Stimulated activated CD4-positive, alpha-beta T cell treated with anti-CD3 and anti-CD28 coated beads, Interleukin-2, amount 100 ng/mL, for 24 hours (primary cell): ENCODE data around the gene VENTX.

Experiments
- DNase-seq, 2 donors: peaks; one replicate each; pipeline ENCODE4 v3.0.0-alpha.2; 2020

The VENTX gene, protein sequence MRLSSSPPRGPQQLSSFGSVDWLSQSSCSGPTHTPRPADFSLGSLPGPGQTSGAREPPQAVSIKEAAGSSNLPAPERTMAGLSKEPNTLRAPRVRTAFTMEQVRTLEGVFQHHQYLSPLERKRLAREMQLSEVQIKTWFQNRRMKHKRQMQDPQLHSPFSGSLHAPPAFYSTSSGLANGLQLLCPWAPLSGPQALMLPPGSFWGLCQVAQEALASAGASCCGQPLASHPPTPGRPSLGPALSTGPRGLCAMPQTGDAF

DNA sequence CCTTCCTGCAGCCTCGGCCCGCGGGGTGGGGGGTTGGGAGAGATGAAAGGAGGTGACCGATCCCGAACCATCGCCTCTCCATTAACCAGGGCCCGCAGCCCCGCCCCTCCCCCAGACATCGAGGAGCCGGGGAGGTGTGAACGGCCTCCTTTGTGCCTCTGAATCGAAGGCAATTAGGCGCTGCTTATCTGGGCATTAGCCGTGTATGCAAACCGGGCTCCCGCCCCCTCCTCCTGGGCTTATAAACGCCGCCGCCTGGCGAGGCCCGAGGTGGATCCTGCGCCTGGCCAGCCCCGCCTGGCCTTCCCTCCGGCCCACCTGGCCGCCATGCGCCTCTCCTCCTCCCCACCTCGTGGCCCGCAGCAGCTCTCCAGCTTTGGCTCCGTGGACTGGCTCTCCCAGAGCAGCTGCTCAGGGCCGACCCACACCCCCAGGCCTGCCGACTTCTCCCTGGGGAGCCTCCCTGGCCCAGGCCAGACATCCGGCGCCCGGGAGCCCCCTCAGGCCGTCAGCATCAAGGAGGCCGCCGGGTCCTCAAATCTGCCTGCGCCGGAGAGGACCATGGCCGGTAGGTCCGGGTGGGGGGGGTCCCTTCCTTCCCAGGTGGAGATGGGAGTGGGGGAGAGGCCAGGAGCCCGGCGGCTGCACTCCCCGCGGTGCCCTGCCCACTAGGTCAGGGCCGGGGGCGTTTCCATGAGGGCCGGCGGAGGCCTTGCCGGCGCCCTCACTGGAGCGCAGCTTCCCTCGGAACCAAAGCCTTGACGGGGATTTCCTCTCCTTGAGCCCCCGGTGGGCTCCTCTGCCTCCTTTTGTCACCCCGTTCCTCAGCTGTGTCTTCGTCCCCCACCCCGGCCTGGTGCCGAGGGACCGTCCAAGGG lies at the start of gene VENTX:
Gene VENTX (plus strand): TSS at position 268 of the 878 bp plus-strand sequence. CDS start 60 bp downstream, at position 328.
- DNase-seq, result no peak

DNA sequence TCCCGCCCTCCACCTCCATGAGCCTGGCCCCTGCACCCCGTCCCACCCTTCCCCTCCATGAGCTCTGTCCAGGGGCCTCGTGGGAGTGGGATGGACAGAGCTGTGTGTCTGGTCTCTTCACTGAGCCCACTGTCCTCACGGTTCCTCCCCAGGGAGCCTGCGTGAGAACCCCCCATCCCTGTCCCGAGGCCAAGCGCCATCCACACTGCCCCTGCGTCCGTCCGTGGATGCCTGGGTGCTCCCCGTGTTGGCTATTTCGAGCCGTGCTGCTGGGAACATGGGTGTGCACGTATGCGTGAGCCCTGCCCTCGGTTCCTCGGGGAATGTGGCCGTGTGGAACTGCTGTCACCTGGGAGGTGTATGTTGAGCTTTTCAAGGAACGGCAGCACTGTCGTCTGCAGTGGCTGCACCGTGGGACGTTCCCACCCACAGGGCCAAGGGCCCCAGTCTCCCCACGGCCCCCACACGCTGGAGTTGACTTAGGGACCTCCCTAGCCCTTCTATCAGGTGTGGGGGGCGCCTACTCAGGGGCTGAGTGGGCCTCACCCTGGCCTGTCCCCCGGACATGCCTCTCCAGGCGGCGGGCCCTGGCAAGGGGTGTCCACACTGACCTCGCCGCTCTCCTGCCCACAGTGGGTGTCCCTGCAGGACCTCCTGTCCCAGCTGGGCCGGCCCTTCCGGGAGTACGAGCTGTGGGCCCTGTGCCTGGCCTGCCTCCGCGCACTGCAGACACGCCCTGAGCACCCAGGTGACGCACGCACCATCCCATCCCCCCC lies 49.6 kb upstream of the VENTX start:
- DNase-seq, result no peak

DNA sequence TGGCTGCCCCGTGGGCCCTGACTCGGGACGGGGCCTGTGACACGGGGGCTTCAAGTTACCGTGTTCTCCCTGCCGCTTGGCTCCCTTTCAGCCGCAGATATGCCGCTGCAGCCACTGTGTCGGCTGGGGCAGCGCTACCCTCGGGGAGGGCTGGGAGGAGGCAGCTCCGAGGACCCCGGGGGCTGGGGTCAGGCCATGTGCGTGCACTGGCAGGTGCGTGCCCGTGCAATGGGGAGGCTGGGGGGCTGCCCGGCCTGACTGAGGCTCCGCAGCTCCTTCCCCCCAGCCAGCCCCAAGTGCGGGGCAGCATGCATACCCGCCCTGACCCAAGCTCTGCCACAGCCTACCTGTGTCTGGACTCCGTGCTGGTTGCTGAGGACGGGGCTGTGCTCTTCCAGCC lies 48.4 kb upstream of the VENTX start:
- no peak for DNase-seq

DNA sequence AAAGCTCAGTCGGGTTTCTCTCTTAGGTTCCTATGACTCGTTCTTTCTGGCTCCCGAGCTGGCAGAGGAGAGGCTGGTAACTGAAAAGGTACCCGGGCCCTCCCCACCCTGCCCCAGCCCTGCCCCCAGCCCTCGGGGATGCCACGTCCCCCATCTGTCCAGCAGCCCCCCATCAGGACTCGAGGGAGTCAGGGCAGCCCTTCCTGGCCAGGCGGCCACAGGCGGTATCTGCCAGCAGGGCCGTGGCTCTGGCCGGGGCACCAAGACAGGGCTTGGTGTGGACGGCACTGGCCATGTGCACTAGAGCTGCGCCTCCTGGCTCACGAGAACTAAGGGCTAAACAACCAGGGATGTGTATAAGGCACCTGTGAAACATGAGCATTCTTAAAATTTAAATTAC lies 47.9 kb upstream of the VENTX start:
- DNase-seq, result no peak

DNA sequence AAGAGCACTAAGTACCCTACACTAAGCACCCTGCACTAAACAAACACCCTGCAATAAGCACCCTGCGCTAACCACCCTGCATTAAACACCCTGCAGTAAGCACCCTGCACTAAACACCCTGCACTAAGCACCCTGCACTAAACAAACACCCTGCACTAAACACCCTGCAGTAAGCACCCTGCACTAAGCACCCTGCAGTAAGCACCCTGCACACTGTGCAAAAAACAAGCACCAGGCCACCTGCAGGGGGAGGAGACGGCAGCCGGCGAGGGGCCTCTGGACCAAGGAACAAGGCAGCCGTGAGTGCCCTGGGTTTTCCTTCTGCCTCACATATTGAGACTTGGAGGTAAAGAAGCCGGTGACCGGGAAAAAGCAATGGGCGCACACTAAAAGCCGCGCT lies 47.4 kb upstream of the VENTX start:
- DNase-seq, result no peak

DNA sequence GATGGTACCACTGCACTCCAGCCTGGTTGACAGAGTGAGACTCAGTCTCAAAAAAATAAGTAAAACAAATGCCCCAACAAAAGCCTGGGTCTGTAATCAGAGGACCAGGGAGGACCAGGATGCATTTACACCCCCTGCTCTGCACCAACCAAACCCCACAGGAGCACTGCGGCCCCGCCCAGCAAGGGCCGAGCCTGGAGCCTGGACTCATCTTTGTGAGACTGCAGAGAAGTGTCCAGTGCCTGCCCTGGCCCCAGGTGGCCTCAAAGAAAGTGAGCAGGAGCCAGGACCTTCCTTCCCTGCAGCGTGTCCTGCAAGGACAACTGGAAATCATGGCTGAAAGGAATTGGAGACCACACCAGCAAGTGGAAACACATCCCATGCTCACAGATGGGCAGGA lies 46.0 kb upstream of the VENTX start:
- no peak for DNase-seq

DNA sequence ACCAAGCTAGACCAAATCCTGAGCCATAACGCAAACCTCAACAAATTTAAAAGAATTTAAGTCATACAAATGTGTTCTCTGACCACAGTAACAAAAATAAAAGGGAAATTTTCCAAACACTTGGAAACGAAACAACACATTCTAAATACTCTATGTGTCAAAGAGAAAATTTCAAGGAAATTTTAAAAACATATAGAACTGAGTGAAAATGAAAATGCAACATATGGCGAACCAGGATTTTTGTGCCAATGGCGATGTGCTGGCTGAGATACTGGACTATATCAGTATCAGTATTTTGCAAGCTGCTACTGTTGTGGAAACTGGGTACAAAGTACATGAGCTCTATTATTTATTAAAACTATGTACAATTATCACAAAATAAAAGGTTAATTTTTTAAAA lies 43.5 kb upstream of the VENTX start:
- DNase-seq, result no peak

DNA sequence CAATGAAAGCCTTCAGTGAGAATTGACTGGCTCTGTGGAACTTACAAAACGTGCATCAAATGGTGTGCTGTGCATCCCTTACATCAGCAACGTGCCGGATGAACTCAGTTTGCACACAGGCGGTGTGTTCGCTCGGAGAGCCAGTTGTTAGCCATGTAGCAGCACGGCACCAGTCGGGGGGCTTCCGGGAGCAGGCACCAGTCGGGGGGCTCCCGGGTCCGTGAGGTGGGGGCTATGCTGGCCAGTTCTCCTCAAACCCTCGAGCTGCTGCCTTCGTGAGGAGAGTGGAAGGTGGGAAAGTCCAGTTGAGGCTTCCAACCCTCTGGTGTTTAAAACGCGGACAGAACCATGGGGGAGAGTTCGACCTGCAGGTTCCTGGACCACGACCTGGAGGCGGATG lies 42.6 kb upstream of the VENTX start:
- DNase-seq, result no peak

DNA sequence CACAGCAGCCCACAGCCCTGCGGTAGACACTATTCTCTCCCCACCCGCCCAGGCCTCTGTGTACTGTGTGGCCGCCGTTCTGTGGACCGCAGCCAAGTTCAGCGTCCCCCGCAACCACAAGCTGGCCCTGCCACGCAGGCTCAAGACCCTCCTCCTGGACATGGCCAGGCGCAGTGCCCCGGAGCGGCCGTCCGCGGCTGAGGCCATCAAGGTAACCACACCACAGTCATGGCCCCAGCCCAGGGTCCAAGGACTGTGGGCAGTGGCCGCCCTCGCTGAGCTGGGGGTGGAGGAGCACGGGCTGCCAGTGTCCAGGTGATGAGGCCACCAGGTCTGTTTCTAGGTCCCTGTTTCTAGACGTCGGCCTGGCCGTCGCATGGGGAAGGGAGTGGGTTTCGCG lies 42.0 kb upstream of the VENTX start:
- DNase-seq, result no peak

DNA sequence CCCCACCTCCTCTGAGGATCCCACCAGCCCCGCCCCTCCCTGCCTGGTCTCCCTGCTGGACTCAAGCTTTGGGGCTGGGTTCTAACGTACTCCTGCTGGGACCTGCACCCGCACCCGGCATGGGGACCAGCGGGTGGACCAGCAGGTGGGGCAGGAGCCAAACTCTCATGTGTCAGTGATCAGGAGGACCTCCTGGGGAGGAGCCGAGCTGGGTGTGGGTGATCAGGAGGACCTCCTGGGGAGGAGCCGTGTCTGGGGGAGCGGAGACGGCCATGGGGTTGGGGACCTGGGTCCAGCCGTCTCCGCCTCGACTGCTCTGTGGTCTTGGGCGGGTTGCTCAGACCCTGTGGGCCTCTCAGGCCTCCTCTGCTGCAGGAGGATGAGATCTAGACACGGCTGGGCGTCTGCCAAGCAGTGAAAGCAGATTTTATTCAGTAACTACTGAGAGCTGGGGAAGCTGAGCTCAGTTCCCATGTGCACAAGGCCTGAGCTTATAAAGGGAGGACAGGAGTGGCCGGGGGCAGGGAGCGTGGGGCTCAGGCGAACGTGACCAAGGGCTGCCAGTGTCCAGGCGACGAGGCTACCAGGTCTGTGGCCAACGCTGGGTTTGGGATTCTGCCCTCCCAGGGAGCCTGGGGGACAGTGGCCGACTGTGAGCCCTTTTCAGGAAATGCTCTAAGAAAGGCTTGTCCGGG lies 41.3 kb upstream of the VENTX start:
- DNase-seq, result no peak

DNA sequence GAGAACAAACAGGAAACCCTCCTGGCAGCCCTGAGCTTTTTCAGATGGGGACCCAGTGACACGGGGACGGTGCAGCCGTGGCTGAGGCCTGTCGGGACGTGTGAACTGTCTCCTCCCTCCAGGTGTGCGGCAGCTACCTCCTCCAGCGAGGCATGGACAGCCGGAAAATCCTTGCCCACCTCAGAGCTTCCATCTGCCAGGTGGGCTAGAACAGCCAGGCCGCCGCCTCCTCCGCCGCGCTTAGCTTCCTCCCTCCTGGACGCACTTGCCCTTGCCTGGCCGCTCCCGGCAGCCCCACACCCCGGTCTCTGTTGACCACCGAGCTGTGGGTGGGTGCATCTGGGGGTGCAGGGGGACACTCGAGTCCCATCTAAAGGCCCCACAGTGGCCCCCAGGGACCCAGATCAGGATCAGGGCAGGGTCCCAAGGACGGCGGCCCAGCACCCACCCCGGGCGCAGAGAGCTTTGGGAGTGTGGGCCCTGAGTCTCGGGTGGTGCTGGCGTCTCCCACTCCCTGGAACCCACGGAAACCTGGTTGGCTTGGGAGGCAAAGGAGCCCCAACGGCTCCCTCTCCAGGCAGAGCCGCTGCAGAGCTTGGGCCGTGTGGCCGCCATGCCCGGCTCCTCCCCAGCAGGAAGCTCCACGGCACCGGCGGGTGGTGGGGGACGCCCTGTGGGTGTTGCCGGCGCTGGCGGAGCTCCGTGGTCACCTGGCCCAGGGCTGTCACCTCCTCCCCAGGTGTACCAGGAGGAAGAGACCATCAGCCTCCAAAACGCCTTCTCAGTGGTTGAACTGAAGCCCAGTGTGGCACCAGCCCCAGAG lies 40.5 kb upstream of the VENTX start:
- no peak for DNase-seq

DNA sequence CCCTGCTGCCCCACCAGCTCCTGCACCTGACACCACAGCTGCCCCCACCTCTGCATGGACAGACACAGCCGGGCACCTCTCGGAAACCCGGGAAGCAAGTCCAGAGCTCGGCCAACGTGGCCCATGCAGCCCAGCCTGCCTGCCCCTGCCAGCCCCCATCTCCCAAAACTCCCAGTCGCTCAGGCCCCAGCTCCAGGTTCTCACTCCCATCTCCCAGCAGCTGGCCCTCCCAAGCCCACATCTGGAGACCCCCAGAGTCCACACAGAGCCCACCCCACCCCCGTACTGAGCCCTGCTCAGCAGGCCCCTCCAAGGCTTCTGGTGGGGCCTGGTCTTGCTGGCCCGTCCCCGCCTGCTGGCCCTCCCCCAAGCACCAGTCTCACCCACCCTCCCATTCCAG lies 39.9 kb upstream of the VENTX start:
- DNase-seq, result no peak

DNA sequence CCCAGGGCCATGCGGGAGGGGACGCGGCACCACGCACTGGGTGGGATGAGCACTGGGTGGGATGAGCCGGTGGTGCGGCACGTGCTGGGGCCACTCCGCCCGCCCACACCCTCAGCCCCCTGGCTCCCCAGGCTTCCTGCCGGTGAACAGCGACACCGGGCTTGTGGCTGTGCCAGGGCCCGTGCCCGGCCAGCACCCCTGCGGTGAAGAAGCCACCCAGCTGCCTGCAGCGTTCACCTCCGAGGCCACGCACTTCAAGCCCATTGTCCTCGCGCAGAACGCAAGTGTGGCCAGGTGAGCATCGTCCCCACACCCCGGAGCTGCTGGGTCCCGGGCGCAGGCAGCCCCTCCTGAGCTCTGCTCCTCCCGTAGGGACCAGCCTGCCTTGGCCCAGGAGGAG lies 39.4 kb upstream of the VENTX start:
- DNase-seq, result no peak

DNA sequence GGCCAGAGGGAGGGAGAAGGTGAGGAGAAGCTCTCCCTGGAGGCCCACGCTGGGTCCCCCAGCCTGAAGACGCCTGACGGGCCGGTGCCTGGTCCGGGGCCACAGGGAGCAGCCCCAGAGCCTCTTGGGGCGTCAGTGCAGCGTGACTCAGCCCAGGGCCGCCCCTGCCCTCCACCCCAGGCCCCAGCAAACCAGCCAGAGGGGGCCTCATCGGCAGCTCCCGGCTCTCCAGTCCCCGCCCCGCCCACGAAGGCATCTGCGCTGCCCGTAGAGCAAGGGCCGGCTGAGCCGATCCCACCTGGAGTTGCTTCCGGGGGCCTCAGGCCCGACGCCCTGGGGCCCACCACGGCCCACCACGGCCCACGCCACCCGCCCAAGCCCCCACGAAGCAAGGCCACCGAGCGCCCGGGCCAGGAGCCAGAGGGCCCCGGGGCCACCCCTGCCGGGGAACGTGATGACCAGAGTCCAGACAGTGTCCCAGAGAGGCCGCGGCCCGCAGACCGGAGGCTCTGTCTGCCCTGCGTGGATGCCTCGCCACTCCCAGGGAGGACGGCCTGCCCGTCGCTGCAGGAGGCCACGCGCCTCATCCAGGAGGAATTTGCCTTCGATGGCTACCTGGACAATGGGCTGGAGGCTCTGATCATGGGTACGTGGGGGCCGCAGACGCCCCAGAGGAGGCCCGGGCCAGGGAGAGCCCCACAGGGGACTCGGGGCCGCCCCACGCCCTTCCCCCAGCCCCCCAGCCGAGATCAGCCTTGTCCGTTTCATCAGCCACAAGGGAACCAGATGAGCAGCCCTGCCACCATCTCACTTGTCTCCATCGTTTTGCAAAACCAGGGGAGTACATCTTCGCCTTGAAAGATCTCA lies 38.8 kb upstream of the VENTX start:
- DNase-seq, result no peak

DNA sequence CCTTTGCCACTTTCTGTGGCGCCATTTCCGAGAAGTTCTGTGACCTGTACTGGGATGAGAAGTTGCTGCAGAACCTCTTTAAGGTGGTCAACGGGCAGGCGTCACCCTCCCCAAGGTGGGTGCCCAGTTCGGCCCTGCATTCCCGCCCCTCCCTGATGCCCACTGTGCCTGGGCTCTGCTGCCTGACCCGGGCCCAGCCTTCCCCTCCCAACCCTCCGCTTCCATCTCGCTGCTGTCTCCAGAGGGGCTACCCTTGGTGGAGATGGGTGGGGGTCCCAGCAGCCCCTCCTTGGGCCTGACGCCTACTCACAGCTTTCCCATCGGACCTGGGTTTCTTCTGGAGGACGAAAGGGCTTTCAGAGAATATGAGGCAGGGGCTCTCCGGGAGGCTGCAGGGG lies 38.2 kb upstream of the VENTX start:
- DNase-seq, result no peak

DNA sequence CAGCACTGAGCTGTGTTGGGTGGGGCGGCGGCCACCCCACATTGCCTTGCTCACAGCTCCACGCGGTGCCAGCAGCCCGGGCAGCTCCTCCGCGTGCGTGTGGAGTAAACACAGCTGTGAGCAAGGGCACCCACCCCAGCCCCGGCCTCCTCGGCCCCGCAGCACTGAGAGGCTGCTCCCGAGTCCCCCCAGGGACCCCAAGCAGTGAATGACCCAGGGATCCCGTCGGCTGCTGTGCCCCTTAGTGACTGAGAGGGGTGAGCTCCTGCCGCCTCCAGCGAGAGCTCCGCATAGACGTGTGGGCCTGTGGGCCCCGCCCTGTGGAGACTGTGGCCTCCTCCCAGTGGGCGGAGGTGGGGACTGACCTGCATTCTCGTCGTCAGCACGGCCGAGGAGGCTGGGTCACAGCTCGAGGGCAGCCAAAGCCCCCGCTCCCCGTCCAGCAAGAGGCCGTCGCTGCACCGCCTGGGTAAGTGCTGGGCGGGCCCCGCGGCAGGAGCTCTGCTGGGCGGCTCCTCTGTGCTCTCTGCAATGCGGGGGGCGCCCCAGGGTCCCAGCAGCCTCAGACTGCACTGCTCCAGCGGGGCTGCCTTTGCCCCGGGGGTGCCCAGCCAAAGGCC lies 37.6 kb upstream of the VENTX start:
- no peak for DNase-seq

DNA sequence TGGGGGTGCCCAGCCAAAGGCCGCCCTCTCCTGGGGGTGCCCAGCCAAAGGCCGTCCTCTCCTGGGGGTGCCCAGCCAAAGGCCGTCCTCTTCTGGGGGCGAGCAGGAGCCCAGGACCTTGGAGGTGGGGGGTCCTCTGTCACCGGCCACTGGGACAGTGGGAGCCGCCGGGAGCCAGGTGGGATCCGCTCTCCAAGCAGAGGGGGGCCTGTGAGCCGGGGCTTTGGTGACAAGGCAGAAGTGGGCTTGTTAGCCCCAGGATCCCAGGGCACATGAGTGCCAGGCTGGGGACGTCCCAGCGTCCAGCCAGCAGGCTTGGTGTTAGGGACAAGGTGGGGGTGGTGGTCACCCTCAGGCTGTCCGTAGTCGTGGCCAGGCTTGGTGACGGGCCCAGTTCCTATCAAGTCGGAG lies 37.0 kb upstream of the VENTX start:
- DNase-seq, result no peak

DNA sequence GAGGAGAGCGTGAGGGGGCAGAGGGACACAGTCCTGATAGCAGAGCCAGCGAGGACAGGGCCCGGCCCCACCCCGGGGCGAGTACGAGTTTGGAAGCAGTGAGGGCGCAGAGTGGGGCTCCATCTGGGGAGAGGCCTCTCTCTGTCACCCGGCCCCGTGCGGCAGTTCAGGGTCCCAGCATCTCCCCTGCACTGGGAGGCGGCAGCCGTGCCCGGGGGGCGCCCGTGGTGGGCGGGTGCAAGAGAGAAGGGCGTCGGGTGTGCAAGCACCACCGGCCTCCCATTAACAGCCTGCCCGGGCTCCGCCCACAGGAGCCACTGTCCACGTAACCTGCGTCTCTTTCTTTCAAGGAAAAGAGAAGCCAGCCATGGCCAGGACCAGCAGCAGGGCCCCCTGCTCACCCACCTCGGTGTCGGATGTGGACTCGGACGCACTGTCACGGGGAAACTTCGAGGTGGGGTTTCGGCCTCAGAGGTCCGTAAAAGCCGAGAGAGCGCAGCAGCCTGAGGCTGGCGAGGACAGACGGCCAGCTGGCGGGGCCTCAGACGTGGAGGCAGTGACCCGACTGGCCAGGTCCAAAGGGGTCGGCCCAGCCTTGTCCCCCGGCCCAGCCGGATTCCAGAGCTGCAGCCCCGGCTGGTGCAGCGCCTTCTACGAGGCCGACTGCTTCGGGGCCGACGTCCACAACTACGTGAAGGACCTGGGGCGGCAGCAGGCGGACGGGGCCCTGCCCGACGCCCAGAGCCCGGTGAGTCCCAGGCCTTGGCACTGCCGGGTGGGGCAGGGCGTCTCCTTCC lies 36.3 kb upstream of the VENTX start:
- no peak for DNase-seq

DNA sequence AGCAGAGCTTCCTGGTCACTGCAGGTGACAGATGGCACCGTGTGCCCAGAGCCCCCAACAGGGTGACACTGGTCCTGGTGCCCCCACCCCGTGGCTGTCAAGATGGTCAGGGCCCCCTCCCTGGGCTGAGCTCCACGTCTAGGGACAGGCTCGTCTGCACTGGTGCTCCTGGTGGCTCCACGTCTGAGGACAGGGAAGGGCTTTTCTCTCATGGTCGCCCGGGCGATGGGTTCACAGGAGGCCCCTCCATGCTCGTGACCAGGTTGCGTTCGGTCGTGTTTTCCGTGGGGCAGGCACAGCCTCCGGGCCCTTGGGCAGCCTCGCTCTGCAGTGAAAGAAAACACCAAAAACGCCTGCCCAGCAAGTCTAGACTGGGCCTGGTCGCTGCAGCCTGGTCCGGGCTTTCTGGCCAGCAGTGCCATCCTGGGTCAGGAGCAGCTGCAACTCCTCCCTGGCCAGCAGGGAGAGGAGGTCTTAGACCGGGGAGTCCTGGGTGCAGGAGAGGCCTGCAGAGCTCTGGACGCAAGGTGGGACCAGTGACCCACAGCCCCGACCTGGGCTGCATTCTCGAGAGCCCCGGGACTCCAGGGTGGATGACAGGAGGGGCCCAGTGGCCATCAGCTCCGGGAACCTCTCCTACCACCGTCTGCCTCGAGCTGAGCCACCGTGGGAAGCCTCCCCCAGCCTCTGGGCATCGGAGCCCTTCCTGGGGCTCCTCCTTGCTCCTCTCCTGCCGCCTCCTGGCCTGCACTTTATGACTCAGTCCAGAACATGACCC lies 35.5 kb upstream of the VENTX start:
- DNase-seq, result no peak
